HEK293 (cell line): ENCODE results near the gene ZNF316.

ENCODE experiments used
- CTCF ChIA-PET: fragments of 350-600 bp; formaldehyde crosslinking; extraction: SDS; loops from one replicate; lab custom pipeline; 2021; ENCODE audit warnings: antibody characterized with exemption; lab: Yijun Ruan, JAX
- POLR2A ChIA-PET: fragments of 300-600 bp; formaldehyde crosslinking; extraction: SDS; loops from one replicate; lab custom pipeline; 2020; ENCODE audit warnings: antibody characterized with exemption, inconsistent platforms; lab: Yijun Ruan, JAX
- H3K27ac ChIP-seq: fragments of 200-500 bp; sonication (Bioruptor generic); 2 replicates; pipeline ENCODE4 v1.5.1; 2014; ENCODE audit warnings: low read depth, low read length, control low read depth, inconsistent platforms; ENCODE audit errors: extremely low read depth
- H3K36me3 ChIP-seq, 2 experiments: fragments of 200-500 bp in 1 of 2; sonication (Bioruptor generic) in 1 of 2; 1 replicate in 1 of 2; 2 replicates in 1 of 2; pipeline ENCODE4 v1.5.1; 2014 to 2017; ENCODE audit warnings: inconsistent platforms in 2 of 2, low read length in 2 of 2; ENCODE audit not compliant: control insufficient read depth in 2 of 2, insufficient read depth in 1 of 2
- H3K4me1 ChIP-seq: fragments of 200-500 bp; sonication (Bioruptor generic); 2 replicates; pipeline ENCODE4 v1.5.1; 2014; ENCODE audit warnings: mild to moderate bottlenecking, low read length, inconsistent platforms; ENCODE audit not compliant: control insufficient read depth, insufficient read depth
- H3K4me3 ChIP-seq: 2 replicates; pipeline ENCODE4 v1.5.1; 2011; ENCODE audit warnings: low read depth, mild to moderate bottlenecking, control low read depth, low read length, moderate library complexity
- H3K9me3 ChIP-seq: fragments of 200-500 bp; sonication (Bioruptor generic); 2 replicates; pipeline ENCODE4 v1.5.1; 2014; ENCODE audit warnings: low read depth, low read length, inconsistent platforms; ENCODE audit not compliant: control insufficient read depth, insufficient read depth
- BCL11A ChIP-seq: fragments of 450-650 bp; formaldehyde crosslinking; IDR thresholded peaks from 2 replicates; pipeline ENCODE4 v1.5.1; 2016; ENCODE audit warnings: low read depth, missing biosample characterization, missing genetic modification characterization
- GFI1B ChIP-seq: fragments of 450-650 bp; formaldehyde crosslinking; IDR thresholded peaks from 2 replicates; pipeline ENCODE4 v1.5.1; 2016; ENCODE audit warnings: missing biosample characterization, missing genetic modification characterization
- GLI2 ChIP-seq: fragments of 450-650 bp; formaldehyde crosslinking; IDR thresholded peaks from 2 replicates; pipeline ENCODE4; 2017; ENCODE audit warnings: missing biosample characterization, missing genetic modification characterization, low read depth, borderline replicate concordance
- HOXC10 ChIP-seq: sonication (generic); formaldehyde crosslinking; IDR thresholded peaks from 2 replicates; pipeline ENCODE4 v1.8.1; 2023; ENCODE audit warnings: mild to moderate bottlenecking, missing genetic modification reagents
- HOXD13 ChIP-seq: sonication (generic); formaldehyde crosslinking; IDR thresholded peaks from 2 replicates; pipeline ENCODE4 v1.8.0; 2022; ENCODE audit warnings: missing genetic modification reagents, borderline replicate concordance
- OVOL3 ChIP-seq: fragments of 450-650 bp; formaldehyde crosslinking; IDR thresholded peaks from 2 replicates; pipeline ENCODE4 v1.5.1; 2016; ENCODE audit warnings: missing biosample characterization, missing genetic modification characterization
- PRDM6 ChIP-seq: fragments of 450-650 bp; formaldehyde crosslinking; IDR thresholded peaks from 2 replicates; pipeline ENCODE4 v1.5.1; 2017; ENCODE audit warnings: missing biosample characterization, missing genetic modification characterization
- REST ChIP-seq: fragments of 450-650 bp; formaldehyde crosslinking; IDR thresholded peaks from 2 replicates; pipeline ENCODE4 v1.5.1; 2016; ENCODE audit warnings: missing biosample characterization, missing genetic modification characterization
- SALL2 ChIP-seq: fragments of 450-650 bp; formaldehyde crosslinking; IDR thresholded peaks from 2 replicates; pipeline ENCODE4 v1.5.0; 2017; ENCODE audit warnings: missing biosample characterization, mild to moderate bottlenecking, missing genetic modification characterization, borderline replicate concordance
- ZNF132 ChIP-seq: fragments of 450-650 bp; formaldehyde crosslinking; IDR thresholded peaks from 2 replicates; pipeline ENCODE4 v1.5.1; 2017; ENCODE audit warnings: missing biosample characterization, missing genetic modification characterization, borderline replicate concordance
- ZNF138 ChIP-seq: fragments of 450-650 bp; formaldehyde crosslinking; IDR thresholded peaks from 2 replicates; pipeline ENCODE4 v1.5.1; 2016; ENCODE audit warnings: missing biosample characterization, missing genetic modification characterization, borderline replicate concordance
- ZNF24 ChIP-seq: fragments of 450-650 bp; formaldehyde crosslinking; IDR thresholded peaks from 2 replicates; pipeline ENCODE4 v1.5.1; 2016; ENCODE audit warnings: missing biosample characterization, missing genetic modification characterization
- ZNF248 ChIP-seq: fragments of 450-650 bp; formaldehyde crosslinking; IDR thresholded peaks from 2 replicates; pipeline ENCODE4 v1.5.1; 2017; ENCODE audit warnings: missing biosample characterization, missing genetic modification characterization
- ZNF521 ChIP-seq: fragments of 450-650 bp; formaldehyde crosslinking; IDR thresholded peaks from 2 replicates; pipeline ENCODE4 v1.5.1; 2017; ENCODE audit warnings: missing biosample characterization, mild to moderate bottlenecking, missing genetic modification characterization
- ZNF530 ChIP-seq: fragments of 450-650 bp; formaldehyde crosslinking; IDR thresholded peaks from 2 replicates; pipeline ENCODE4 v1.5.1; 2016; ENCODE audit warnings: low read depth, missing biosample characterization, missing genetic modification characterization
- ZNF629 ChIP-seq: fragments of 450-650 bp; formaldehyde crosslinking; IDR thresholded peaks from 2 replicates; pipeline ENCODE4 v1.5.1; 2017; ENCODE audit warnings: missing biosample characterization, missing genetic modification characterization
- ZNF768 ChIP-seq: fragments of 450-650 bp; formaldehyde crosslinking; IDR thresholded peaks from 2 replicates; pipeline ENCODE4 v1.5.1; 2018; ENCODE audit warnings: missing biosample characterization, mild to moderate bottlenecking, missing genetic modification characterization
- ZNF777 ChIP-seq: fragments of 450-650 bp; formaldehyde crosslinking; IDR thresholded peaks from 2 replicates; pipeline ENCODE4 v1.5.1; 2017; ENCODE audit warnings: missing biosample characterization, missing genetic modification characterization, borderline replicate concordance
- ZSCAN18 ChIP-seq: fragments of 450-650 bp; formaldehyde crosslinking; IDR thresholded peaks from 2 replicates; pipeline ENCODE4 v1.5.1; 2016; ENCODE audit warnings: missing biosample characterization, missing genetic modification characterization

ZNF316 gene

GRCh38 chr7:6654113-6654841 is 17.2 kb downstream of the ZNF316 start (continued):
- TF ChIP-seq REST (tag by site-specific recombination) (no peak), ZNF521 (tag by site-specific recombination) (no peak), ZNF777 (tag by site-specific recombination) (no peak), SALL2 (tag by site-specific recombination) (no peak), ZNF629 (tag by site-specific recombination) (no peak)
- TF ChIP-seq, all 188 proteins: peak for 0

- peaks cover 6 to 44% of the 10 kb centered on the region in 2 experiments; a peak in 2 of 3 replicates for H3K36me3 ChIP-seq
- TF ChIP-seq ZNF24 (tag by site-specific recombination) = no peak
- no peak for TF ChIP-seq HOXD13 (CRISPR knock-in tag)
- TF ChIP-seq ZNF777 (tag by site-specific recombination) = no peak
- no peak for TF ChIP-seq ZNF530 (tag by site-specific recombination)
- TF ChIP-seq ZNF248 (tag by site-specific recombination) = no peak
- no peak for TF ChIP-seq ZSCAN18 (tag by site-specific recombination)
- TF ChIP-seq GFI1B (tag by site-specific recombination) = no peak
- no peak for TF ChIP-seq ZNF132 (tag by site-specific recombination)
- no peak for TF ChIP-seq GLI2 (tag by site-specific recombination)
- no peak for TF ChIP-seq ZNF768 (tag by site-specific recombination)
- TF ChIP-seq BCL11A (tag by site-specific recombination) = no peak
- no peak for TF ChIP-seq PRDM6 (tag by site-specific recombination)
- no peak for TF ChIP-seq OVOL3 (tag by site-specific recombination)
- no peak for TF ChIP-seq ZNF138 (tag by site-specific recombination)
- TF ChIP-seq HOXC10 (CRISPR knock-in tag) = no peak
- CTCF ChIA-PET = interaction anchor here (0.6 kb wide), 1 partner anchor 139 kb away, joined by 4 read pairs; no protein-coding TSS in a partner anchor
Observed at GRCh38 chr7:6654842-6655610, 17.9 kb downstream of the ZNF316 start.

More at GRCh38 chr7:6654842-6655610, 17.9 kb downstream of the ZNF316 start:
- POLR2A ChIA-PET = interaction anchor here (0.7 kb wide), 1 partner anchor 68 kb away, joined by 4 read pairs; no protein-coding TSS in a partner anchor
- Histone ChIP-seq H3K27ac (no peak overlapping the region), H3K4me3 (no peak overlapping the region), H3K4me1 (no peaks in the 10 kb centered on the region), H3K9me3 (no peaks in the 10 kb centered on the region)
